HG02571 (cell line): ENCODE results near the gene RPL35.

Source experiments
- ATAC-seq: cut with Tn5 transposase; IDR thresholded peaks from one replicate; pipeline ENCODE4 v1.9.1; 2021; ENCODE audit warnings: mild to moderate bottlenecking, moderate library complexity; ENCODE audit not compliant: unreplicated experiment

RPL35 gene

GRCh38 chr9:124820698-124821623 is 40.8 kb downstream of the RPL35 start:
- ATAC-seq = no peak

- ATAC-seq = peak; percentile 58
These were observed 43.1 kb downstream of the RPL35 start for GRCh38 chr9:124818431-124819281.

- no peak for ATAC-seq
These were observed 46.2 kb downstream of the RPL35 start for GRCh38 chr9:124815601-124816000.

GRCh38 chr9:124814164-124814535 is 47.6 kb downstream of the RPL35 start:
- ATAC-seq = no peak

GRCh38 chr9:124813501-124814163 is 48.1 kb downstream of the RPL35 start:
- no peak for ATAC-seq

- no peak for ATAC-seq
These were observed 48.7 kb downstream of the RPL35 start for GRCh38 chr9:124813041-124813440.

- ATAC-seq = no peak
These were observed 49.3 kb downstream of the RPL35 start for GRCh38 chr9:124812441-124812876.

GRCh38 chr9:124810663-124811355 is 50.9 kb downstream of the RPL35 start:
- no peak for ATAC-seq

- ATAC-seq = no peak
These were observed 51.8 kb downstream of the RPL35 start for GRCh38 chr9:124809741-124810500.

- ATAC-seq = no peak
These were observed 52.5 kb downstream of the RPL35 start for GRCh38 chr9:124809211-124809610.

- ATAC-seq = no peak
These were observed 53.4 kb downstream of the RPL35 start for GRCh38 chr9:124808246-124808956.
